GM12878 (cell line): ENCODE results near the gene AOPEP. TPM values are rescaled to one million over a fixed set of nuclear protein-coding genes. Genes with fewer than 3 reads are reported as not detected.

Experiments used
- ATAC-seq: fragments of 200-7000 bp; cut with Tn5 transposase; 3 replicates; pipeline ENCODE4 v1.9.1; 2020; ENCODE audit warnings: mild to moderate bottlenecking, moderate library complexity
- BruUV-seq: library from RNA; stranded (reverse); fragments of 400-500 nt; replicated peaks from 2 replicates; lab custom pipeline; 2021; lab: Mats Ljungman, UMichigan
- CTCF ChIA-PET: fragments of 300-600 bp; sonication (Branson Sonifier 250); formaldehyde crosslinking; extraction: SDS; loops from one replicate; lab custom pipeline; 2021; ENCODE audit warnings: inconsistent platforms; lab: Yijun Ruan, JAX
- POLR2A ChIA-PET: fragments of 350-600 bp; formaldehyde crosslinking; extraction: SDS; loops from one replicate; lab custom pipeline; 2021; ENCODE audit warnings: inconsistent platforms; lab: Charles Lee
- RAD21 ChIA-PET: fragments of 300-600 bp; sonication (Branson Sonifier 250); formaldehyde crosslinking; loops from one replicate; lab custom pipeline; 2023; ENCODE audit warnings: antibody characterized with exemption; ENCODE audit not compliant: unreplicated experiment; lab: Charles Lee
- SMC1A ChIA-PET: fragments of 300-600 bp; sonication (Branson Sonifier 250); formaldehyde crosslinking; loops from one replicate; lab custom pipeline; 2023; ENCODE audit not compliant: unreplicated experiment, uncharacterized antibody; lab: Charles Lee
- DNase-seq: peaks from one replicate; pipeline ENCODE4 v3.0.0-alpha.2; 2011; ENCODE audit warnings: low read depth, low spot score
- FAIRE-seq: peaks from 3 replicates; lab custom pipeline; 2011; peaks lifted over from hg19 to GRCh38; lab: Jason Lieb, UNC
- H2AFZ ChIP-seq: 2 replicates; pipeline ENCODE4 v1.6.0; 2011; ENCODE audit warnings: low read depth, low read length, control low read depth; ENCODE audit not compliant: control insufficient read depth
- H3K27ac ChIP-seq: 2 replicates; pipeline ENCODE4 v1.5.1; 2011; ENCODE audit warnings: control low read depth; ENCODE audit not compliant: control insufficient read depth, insufficient read depth
- H3K27me3 ChIP-seq, 2 experiments: replicated peaks in 1 of 2; 2 replicates each; pipeline versions ENCODE4 v1.6.0 to v1.6.1; 2011; ENCODE audit warnings: low read length in 1 of 2; ENCODE audit not compliant: control insufficient read depth in 2 of 2, insufficient read depth in 2 of 2
- H3K36me3 ChIP-seq, 2 experiments: 2 replicates each; pipeline ENCODE4 v1.5.1; 2011; ENCODE audit warnings: low read length in 1 of 2; ENCODE audit not compliant: control insufficient read depth in 2 of 2, insufficient read depth in 2 of 2
- H3K4me1 ChIP-seq: 2 replicates; pipeline ENCODE4 v1.6.1; 2011; ENCODE audit warnings: mild to moderate bottlenecking, low read length, moderate library complexity, mixed read lengths; ENCODE audit not compliant: control insufficient read depth, insufficient read depth
- H3K4me2 ChIP-seq: 2 replicates; pipeline ENCODE4 v1.6.0; 2011; ENCODE audit warnings: control low read depth; ENCODE audit not compliant: control insufficient read depth, insufficient read depth
- H3K4me3 ChIP-seq: fragments of 200-600 bp; sonication (generic); 2 replicates; pipeline ENCODE4 v1.5.1; 2016
- H3K79me2 ChIP-seq: 2 replicates; pipeline ENCODE4 v1.6.0; 2011; ENCODE audit warnings: low read length; ENCODE audit not compliant: control insufficient read depth, insufficient read depth
- H3K9ac ChIP-seq: 2 replicates; pipeline ENCODE4 v1.8.0; 2011; ENCODE audit warnings: low read length, control low read depth, mixed read lengths; ENCODE audit not compliant: control insufficient read depth, insufficient read depth
- H3K9me3 ChIP-seq: replicated peaks from 3 replicates; pipeline ENCODE4 v1.5.1; 2011; ENCODE audit warnings: mild to moderate bottlenecking, low read length; ENCODE audit not compliant: control insufficient read depth, insufficient read depth
- H4K20me1 ChIP-seq: 2 replicates; pipeline ENCODE4 v1.6.0; 2011; ENCODE audit not compliant: control insufficient read depth, insufficient read depth
- NFXL1 ChIP-seq: fragments of 450-650 bp; IDR thresholded peaks from 2 replicates; pipeline ENCODE4 v1.6.1; 2017; ENCODE audit warnings: antibody characterized with exemption, mild to moderate bottlenecking, borderline replicate concordance
- SMC3 ChIP-seq: IDR thresholded peaks from 2 replicates; pipeline ENCODE4 v1.6.1; 2011; ENCODE audit warnings: low read length, improper control_type of control experiment, borderline replicate concordance
- ZNF217 ChIP-seq: fragments of 450-650 bp; IDR thresholded peaks from 2 replicates; pipeline ENCODE4 v1.6.1; 2017; ENCODE audit warnings: antibody characterized with exemption, mild to moderate bottlenecking
- WGBS: methylation state at CpG from one replicate; pipeline ENCODE4 v1.1.6; 2016; ENCODE audit warnings: low lambda C conversion rate; ENCODE audit not compliant: insufficient replicate concordance, insufficient coverage; ENCODE audit errors: missing lambda C conversion rate; 5-methylcytosine and 5-hydroxymethylcytosine counted together
- in situ Hi-C: fragments of 300-500 bp; cut with MboI; formaldehyde crosslinking; loops from 9 replicates; pipeline ENCODE4 v1.14.3; 2018; ENCODE audit warnings: mixed read lengths
- intact Hi-C: fragments of 100-400 bp; cut with micrococcal nuclease; formaldehyde crosslinking; loops from one replicate; pipeline ENCODE4 v1.14.2; 2022; ENCODE audit not compliant: unreplicated experiment
- polyA plus RNA-seq, 11 experiments: library from polyadenylated mRNA; depleted of rRNA in 4 of 11; unstranded in 6 of 11; stranded (reverse) in 5 of 11; fragments of >200 nt; fragmentation: Nextera tagmentation in 4 of 11; fragmentation: Illumina TruSeq in 1 of 11; extraction: Ambion mirVana in 4 of 11; extraction: Trizol in 1 of 11; gene quantifications; 1 replicate in 1 of 11; 2 replicates in 10 of 11; pipeline versions ENCODE4 v1.2.1 to v1.2.3, GENCODE V29; 2011 to 2016; ENCODE audit warnings: inconsistent platforms in 2 of 11, missing spikeins in 2 of 11, low read depth in 1 of 11
- total RNA-seq, 4 experiments: library from RNA; depleted of rRNA in 3 of 4; stranded (reverse); fragments of >200 nt in 3 of 4; fragmentation: Illumina TruSeq in 1 of 4; extraction: Trizol in 1 of 4; gene quantifications; 2 replicates each; pipeline versions ENCODE4 v1.2.1 to v1.2.3, GENCODE V29; 2013 to 2021
- TF ChIP-seq, protein P1 (sequence below): fragments of 450-650 bp; IDR thresholded peaks from 2 replicates; pipeline ENCODE4 v1.6.1; 2017; ENCODE audit warnings: low read depth, mild to moderate bottlenecking, moderate library complexity
- TF ChIP-seq, protein P2 (sequence below): fragments of 450-650 bp; formaldehyde crosslinking; IDR thresholded peaks from 2 replicates; pipeline ENCODE4 v1.4.0; 2022; ENCODE audit warnings: mild to moderate bottlenecking, moderate library complexity
- TF ChIP-seq, protein P3 (sequence below), 3 experiments: IDR thresholded peaks in 2 of 3; conservative IDR thresholded peaks in 1 of 3; 2 replicates each; pipeline ENCODE4 v1.5.1; 2011; ENCODE audit warnings: low read depth in 3 of 3, low read length in 3 of 3, mild to moderate bottlenecking in 3 of 3, control low read depth in 2 of 3, moderate library complexity in 2 of 3, inconsistent platforms in 1 of 3, mixed read lengths in 1 of 3; ENCODE audit not compliant: control insufficient read depth in 2 of 3, insufficient read depth in 1 of 3; ENCODE audit errors: extremely low read depth in 1 of 3

The AOPEP gene
- total and polyA plus RNA-seq, 10 of the 15 experiments (the other 5 are each of a cell fraction or from before 2014, with no cell fraction given), result 2.3 to 16.9 (median 10.1) TPM

GRCh38 chr9:95116002-95116807, 389.7 kb downstream of the AOPEP start:
- in situ Hi-C loops (no loop called here), intact Hi-C loops (no loop called here)
- no peaks in the 10 kb centered on the region for H3K36me3 ChIP-seq
- DNase-seq, result no peak
- no TSS peak for BruUV-seq
- no peaks in the 10 kb centered on the region for H3K27me3 ChIP-seq
- no peak overlapping the region for H3K9ac ChIP-seq
- no peak for FAIRE-seq
- H3K27ac ChIP-seq, result peak overlapping the region; percentile 40; the same call in 1 of the 2 replicates
- ATAC-seq, result no peak; the same call in 1 of the 3 replicates
- no peak overlapping the region for H3K4me3 ChIP-seq
- H2AFZ ChIP-seq, result no peak overlapping the region
- TF ChIP-seq SMC3, result peak; percentile 9; the same call in 1 of the 2 replicates
- TF ChIP-seq ZNF217, result no peak
- TF ChIP-seq, protein P1, sequence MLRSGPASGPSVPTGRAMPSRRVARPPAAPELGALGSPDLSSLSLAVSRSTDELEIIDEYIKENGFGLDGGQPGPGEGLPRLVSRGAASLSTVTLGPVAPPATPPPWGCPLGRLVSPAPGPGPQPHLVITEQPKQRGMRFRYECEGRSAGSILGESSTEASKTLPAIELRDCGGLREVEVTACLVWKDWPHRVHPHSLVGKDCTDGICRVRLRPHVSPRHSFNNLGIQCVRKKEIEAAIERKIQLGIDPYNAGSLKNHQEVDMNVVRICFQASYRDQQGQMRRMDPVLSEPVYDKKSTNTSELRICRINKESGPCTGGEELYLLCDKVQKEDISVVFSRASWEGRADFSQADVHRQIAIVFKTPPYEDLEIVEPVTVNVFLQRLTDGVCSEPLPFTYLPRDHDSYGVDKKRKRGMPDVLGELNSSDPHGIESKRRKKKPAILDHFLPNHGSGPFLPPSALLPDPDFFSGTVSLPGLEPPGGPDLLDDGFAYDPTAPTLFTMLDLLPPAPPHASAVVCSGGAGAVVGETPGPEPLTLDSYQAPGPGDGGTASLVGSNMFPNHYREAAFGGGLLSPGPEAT, result no peak
- TF ChIP-seq, protein P2, sequence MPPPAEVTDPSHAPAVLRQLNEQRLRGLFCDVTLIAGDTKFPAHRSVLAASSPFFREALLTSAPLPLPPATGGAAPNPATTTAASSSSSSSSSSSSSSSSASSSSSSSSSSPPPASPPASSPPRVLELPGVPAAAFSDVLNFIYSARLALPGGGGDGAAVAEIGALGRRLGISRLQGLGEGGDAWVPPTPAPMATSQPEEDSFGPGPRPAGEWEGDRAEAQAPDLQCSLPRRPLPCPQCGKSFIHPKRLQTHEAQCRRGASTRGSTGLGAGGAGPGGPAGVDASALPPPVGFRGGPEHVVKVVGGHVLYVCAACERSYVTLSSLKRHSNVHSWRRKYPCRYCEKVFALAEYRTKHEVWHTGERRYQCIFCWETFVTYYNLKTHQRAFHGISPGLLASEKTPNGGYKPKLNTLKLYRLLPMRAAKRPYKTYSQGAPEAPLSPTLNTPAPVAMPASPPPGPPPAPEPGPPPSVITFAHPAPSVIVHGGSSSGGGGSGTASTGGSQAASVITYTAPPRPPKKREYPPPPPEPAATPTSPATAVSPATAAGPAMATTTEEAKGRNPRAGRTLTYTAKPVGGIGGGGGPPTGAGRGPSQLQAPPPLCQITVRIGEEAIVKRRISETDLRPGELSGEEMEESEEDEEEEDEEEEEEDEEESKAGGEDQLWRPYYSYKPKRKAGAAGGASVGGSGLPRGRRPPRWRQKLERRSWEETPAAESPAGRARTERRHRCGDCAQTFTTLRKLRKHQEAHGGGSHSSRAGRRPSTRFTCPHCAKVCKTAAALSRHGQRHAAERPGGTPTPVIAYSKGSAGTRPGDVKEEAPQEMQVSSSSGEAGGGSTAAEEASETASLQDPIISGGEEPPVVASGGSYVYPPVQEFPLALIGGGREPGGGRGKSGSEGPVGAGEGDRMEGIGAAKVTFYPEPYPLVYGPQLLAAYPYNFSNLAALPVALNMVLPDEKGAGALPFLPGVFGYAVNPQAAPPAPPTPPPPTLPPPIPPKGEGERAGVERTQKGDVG (CRISPR knock-in tag), result no peak
- TF ChIP-seq NFXL1, result no peak
- TF ChIP-seq, protein P3, sequence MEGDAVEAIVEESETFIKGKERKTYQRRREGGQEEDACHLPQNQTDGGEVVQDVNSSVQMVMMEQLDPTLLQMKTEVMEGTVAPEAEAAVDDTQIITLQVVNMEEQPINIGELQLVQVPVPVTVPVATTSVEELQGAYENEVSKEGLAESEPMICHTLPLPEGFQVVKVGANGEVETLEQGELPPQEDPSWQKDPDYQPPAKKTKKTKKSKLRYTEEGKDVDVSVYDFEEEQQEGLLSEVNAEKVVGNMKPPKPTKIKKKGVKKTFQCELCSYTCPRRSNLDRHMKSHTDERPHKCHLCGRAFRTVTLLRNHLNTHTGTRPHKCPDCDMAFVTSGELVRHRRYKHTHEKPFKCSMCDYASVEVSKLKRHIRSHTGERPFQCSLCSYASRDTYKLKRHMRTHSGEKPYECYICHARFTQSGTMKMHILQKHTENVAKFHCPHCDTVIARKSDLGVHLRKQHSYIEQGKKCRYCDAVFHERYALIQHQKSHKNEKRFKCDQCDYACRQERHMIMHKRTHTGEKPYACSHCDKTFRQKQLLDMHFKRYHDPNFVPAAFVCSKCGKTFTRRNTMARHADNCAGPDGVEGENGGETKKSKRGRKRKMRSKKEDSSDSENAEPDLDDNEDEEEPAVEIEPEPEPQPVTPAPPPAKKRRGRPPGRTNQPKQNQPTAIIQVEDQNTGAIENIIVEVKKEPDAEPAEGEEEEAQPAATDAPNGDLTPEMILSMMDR (IDR thresholded peaks at IDR 0.05 in 2 of 3, conservative IDR thresholded peaks at IDR 0.05 in 1 of 3; ENCODE audit: control insufficient read depth in 2 of 3, extremely low read depth in 1 of 3, insufficient read depth in 1 of 3, low read depth in 3 of 3, low read length in 3 of 3), result peak in 1 of 3 experiments; percentile 14; a peak in 1 of 6 replicates
- H3K9me3 ChIP-seq, result no peaks in the 10 kb centered on the region
- H3K4me1 ChIP-seq, result peaks cover 13% of the 10 kb centered on the region
- ChIA-PET RAD21 (interaction anchor here (1.1 to 1.5 kb wide), 2 partner anchors 11 to 52 kb away, joined by 4 read pairs; no protein-coding TSS in a partner anchor), POLR2A (interaction anchor here (1.0 to 1.6 kb wide), 2 partner anchors 11 to 255 kb away, joined by 3 to 4 read pairs; no protein-coding TSS in a partner anchor), CTCF (interaction anchor here (0.7 to 5.6 kb wide), 5 partner anchors 8 to 435 kb away, joined by 3 to 58 read pairs (median 3); no protein-coding TSS in a partner anchor), SMC1A (interaction anchor here (1.2 to 2.0 kb wide), 6 partner anchors 10 to 447 kb away, joined by 3 to 6 read pairs (median 6); no protein-coding TSS in a partner anchor)
- no peaks in the 10 kb centered on the region for H3K79me2 ChIP-seq
- no peaks in the 10 kb centered on the region for H4K20me1 ChIP-seq
- no peak overlapping the region; the same call in 1 of the 2 replicates for H3K4me2 ChIP-seq
- 77% methylated on average over 11 of the region's 11 CpGs for WGBS
